Spinal cord (tissue), 10 donors: ENCODE data around the gene ATM. TPM values are rescaled to one million over a fixed set of nuclear protein-coding genes. Genes with fewer than 3 reads are reported as not detected.
"Not testable (repeated sequence)": the region's sequence is repeated elsewhere in the genome, so short reads cannot be mapped to it uniquely, and the experiment has no call there.

Experiments
- DNase-seq, 6 donors: peaks; one replicate each; pipeline versions ENCODE4 v3.0.0 to v3.0.0-alpha.2; 2013 to 2015; ENCODE audit warnings: low spot score in 6 of 6, low read depth in 4 of 6
- H3K27ac ChIP-seq: one replicate; pipeline ENCODE4 v1.5.1; 2013; ENCODE audit warnings: low read depth, low read length, control low read depth
- H3K27me3 ChIP-seq: one replicate; pipeline ENCODE4 v1.6.1; 2013; ENCODE audit warnings: low read length; ENCODE audit not compliant: control insufficient read depth, insufficient read depth
- H3K36me3 ChIP-seq: one replicate; pipeline ENCODE4 v1.6.1; 2013; ENCODE audit warnings: low read length; ENCODE audit not compliant: control insufficient read depth, insufficient read depth
- H3K4me1 ChIP-seq: one replicate; pipeline ENCODE4 v1.6.1; 2013; ENCODE audit warnings: low read length; ENCODE audit not compliant: control insufficient read depth, insufficient read depth
- H3K4me3 ChIP-seq: one replicate; pipeline ENCODE4 v1.5.1; 2013; ENCODE audit warnings: low read depth, low read length, control low read depth
- H3K9me3 ChIP-seq: one replicate; pipeline ENCODE4 v1.6.1; 2013; ENCODE audit warnings: low read length; ENCODE audit not compliant: control insufficient read depth, insufficient read depth
- WGBS: methylation state at CpG from one replicate; pipeline ENCODE4 v1.1.5; 2013; ENCODE audit warnings: missing lambda C conversion rate; ENCODE audit not compliant: insufficient coverage; 5-methylcytosine and 5-hydroxymethylcytosine counted together
- polyA plus RNA-seq, 2 donors: library from polyadenylated mRNA; unstranded; fragments of 120-200 nt; gene quantifications; one replicate each; pipeline ENCODE4 v1.2.1, GENCODE V29; 2013; ENCODE audit not compliant: insufficient read length in 2 of 2
- total RNA-seq, 2 donors: library from RNA; depleted of rRNA in 1 of 2; stranded (reverse); fragments of 120-200 nt in 1 of 2; fragments of >200 nt in 1 of 2; gene quantifications; one replicate each; pipeline versions ENCODE4 v1.2.3 to v1.2.4, GENCODE V29; 2013 to 2014
- donor health status: healthy.

Gene ATM
- total and polyA plus RNA-seq, 4 donors = 44.7 to 137 (median 71.2) TPM

- Histone ChIP-seq H3K4me1 (no peaks in the 10 kb centered on the region), H3K36me3 (no peaks in the 10 kb centered on the region), H3K27ac (no peak overlapping the region), H3K27me3 (no peaks in the 10 kb centered on the region), H3K4me3 (no peak overlapping the region), H3K9me3 (no peaks in the 10 kb centered on the region)
- no peak for DNase-seq
- WGBS = 100% methylated on average over 1 of the region's 2 CpGs
Measured at GRCh38 chr11:108343714-108344113, 120.8 kb downstream of the ATM start.

DNA sequence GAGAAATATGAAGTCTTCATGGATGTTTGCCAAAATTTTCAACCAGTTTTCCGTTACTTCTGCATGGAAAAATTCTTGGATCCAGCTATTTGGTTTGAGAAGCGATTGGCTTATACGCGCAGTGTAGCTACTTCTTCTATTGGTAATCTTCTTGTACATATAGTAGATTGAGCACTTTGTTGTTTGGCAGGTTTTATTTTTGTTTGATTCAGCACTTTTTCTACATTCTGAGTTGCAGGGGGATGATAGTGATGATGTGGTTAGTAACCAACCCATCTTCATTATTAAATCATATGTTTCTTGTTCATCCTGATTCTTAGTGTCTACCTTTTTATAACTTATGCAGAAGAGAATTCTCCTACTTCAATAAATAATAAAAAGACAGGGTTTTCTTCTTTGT is 122.9 kb downstream of the ATM start:
- no peak overlapping the region for H3K27ac ChIP-seq

DNA sequence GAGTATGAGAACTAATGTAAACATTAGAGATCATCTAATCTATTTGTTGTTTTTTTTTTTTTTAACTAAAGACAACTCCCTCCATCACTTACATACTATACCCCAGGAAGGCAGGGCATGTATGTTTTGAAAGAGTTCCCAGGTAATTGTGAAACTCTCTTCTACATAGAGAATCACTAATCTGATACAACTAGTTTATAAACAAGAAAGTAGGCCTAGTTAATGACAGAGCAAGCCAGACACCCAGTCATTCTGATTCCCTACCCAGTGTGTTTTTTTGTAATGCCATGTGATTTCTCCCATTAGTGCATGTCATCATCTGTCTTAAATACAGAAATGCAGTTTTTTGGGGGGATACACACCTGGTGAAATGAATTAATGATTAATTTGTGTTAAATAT is 123.6 kb downstream of the ATM start:
- H3K9me3 ChIP-seq = no peaks in the 10 kb centered on the region
- H3K4me1 ChIP-seq = no peaks in the 10 kb centered on the region
- DNase-seq = no peak
- H3K36me3 ChIP-seq = no peaks in the 10 kb centered on the region
- H3K27me3 ChIP-seq = no peaks in the 10 kb centered on the region
- no peak overlapping the region for H3K27ac ChIP-seq
- no peak overlapping the region for H3K4me3 ChIP-seq

More for the DNA sequence above, 122.9 kb downstream of the ATM start:
- no peaks in the 10 kb centered on the region for H3K27me3 ChIP-seq
- DNase-seq = no peak
- H3K9me3 ChIP-seq = no peaks in the 10 kb centered on the region
- no peak overlapping the region for H3K4me3 ChIP-seq
- H3K36me3 ChIP-seq = no peaks in the 10 kb centered on the region
- 100% methylated on average over 1 of the region's 4 CpGs for WGBS
- H3K4me1 ChIP-seq = no peaks in the 10 kb centered on the region

GRCh38 chr11:108351468-108351867 is 128.6 kb downstream of the ATM start:
- Histone ChIP-seq H3K4me3 (no peak overlapping the region), H3K4me1 (no peaks in the 10 kb centered on the region), H3K27ac (no peak overlapping the region), H3K27me3 (no peaks in the 10 kb centered on the region), H3K9me3 (no peaks in the 10 kb centered on the region), H3K36me3 (peaks cover 9% of the 10 kb centered on the region)
- no peak for DNase-seq

GRCh38 chr11:108364159-108364558 is 141.3 kb downstream of the ATM start:
- Histone ChIP-seq H3K27me3 (no peaks in the 10 kb centered on the region), H3K36me3 (peaks cover 4% of the 10 kb centered on the region), H3K9me3 (no peaks in the 10 kb centered on the region), H3K4me1 (no peaks in the 10 kb centered on the region), H3K4me3 (no peak overlapping the region), H3K27ac (no peak overlapping the region)
- WGBS = no CpG with 5 or more reads among the region's 2 CpGs
- DNase-seq = no peak

DNA sequence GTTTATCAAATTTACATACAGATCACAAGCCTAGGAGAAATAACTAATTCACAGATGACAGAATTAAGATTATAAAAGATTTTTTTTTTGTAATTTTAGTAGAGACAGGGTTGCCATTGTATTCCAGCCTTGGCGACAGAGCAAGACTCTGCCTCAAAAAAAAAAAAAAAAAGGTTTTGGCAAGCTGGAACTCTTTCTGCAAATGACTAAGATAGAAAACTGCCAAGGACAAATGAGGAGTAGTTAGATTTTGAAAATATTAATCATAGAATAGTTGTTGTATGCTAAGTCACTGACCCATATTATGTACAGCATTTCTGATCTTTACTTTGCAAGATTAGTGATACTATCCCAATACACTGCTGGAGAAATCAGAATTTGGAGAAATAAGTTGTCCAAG is 145.3 kb downstream of the ATM start:
- no CpG with 5 or more reads among the region's 1 CpG for WGBS
- DNase-seq = no peak
- Histone ChIP-seq H3K27me3 (no peaks in the 10 kb centered on the region), H3K4me3 (no peak overlapping the region), H3K9me3 (no peaks in the 10 kb centered on the region), H3K4me1 (no peaks in the 10 kb centered on the region), H3K27ac (no peak overlapping the region), H3K36me3 (peaks cover 4% of the 10 kb centered on the region)

GRCh38 chr11:108369064-108369463 is 146.2 kb downstream of the ATM start:
- Histone ChIP-seq H3K4me1 (no peaks in the 10 kb centered on the region), H3K4me3 (no peak overlapping the region), H3K36me3 (peaks cover 4% of the 10 kb centered on the region), H3K27me3 (no peaks in the 10 kb centered on the region), H3K9me3 (no peaks in the 10 kb centered on the region), H3K27ac (no peak overlapping the region)
- no peak for DNase-seq
- no CpG with 5 or more reads among the region's 5 CpGs for WGBS

GRCh38 chr11:108370315-108370714 is 147.4 kb downstream of the ATM start:
- H3K4me3 ChIP-seq = no peak overlapping the region
- no peaks in the 10 kb centered on the region for H3K9me3 ChIP-seq
- no peaks in the 10 kb centered on the region for H3K27me3 ChIP-seq
- no peak for DNase-seq
- no peaks in the 10 kb centered on the region for H3K4me1 ChIP-seq
- peaks cover 4% of the 10 kb centered on the region for H3K36me3 ChIP-seq
- no peak overlapping the region for H3K27ac ChIP-seq

DNA sequence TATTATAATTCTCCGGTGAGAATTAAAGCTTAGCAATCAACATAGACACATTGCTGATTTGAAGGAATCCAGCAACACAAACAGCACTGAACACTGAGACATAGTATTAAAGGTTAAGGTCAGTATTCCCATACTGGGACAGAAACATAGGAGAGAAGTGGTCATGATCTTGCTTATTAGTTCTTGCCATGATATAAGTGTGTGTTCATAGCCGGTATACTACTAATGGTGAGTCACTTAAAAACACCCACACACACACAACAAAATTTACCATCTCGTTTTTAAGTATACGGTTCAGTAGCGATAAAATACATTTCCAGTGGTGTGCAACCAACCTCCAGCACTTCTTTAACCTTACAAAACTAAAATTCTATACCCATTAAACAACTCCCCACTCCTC is 148.1 kb downstream of the ATM start:
- Histone ChIP-seq H3K4me3 (no peak overlapping the region), H3K4me1 (no peaks in the 10 kb centered on the region), H3K27me3 (no peaks in the 10 kb centered on the region), H3K36me3 (no peaks in the 10 kb centered on the region), H3K27ac (no peak overlapping the region), H3K9me3 (no peaks in the 10 kb centered on the region)
- 96% methylated on average over 3 of the region's 5 CpGs for WGBS
- DNase-seq = no peak

GRCh38 chr11:108373505-108373904 is 150.6 kb downstream of the ATM start:
- not testable (repeated sequence) for H3K36me3 ChIP-seq, H3K27me3 ChIP-seq, H3K4me1 ChIP-seq, DNase-seq, H3K4me3 ChIP-seq, H3K27ac ChIP-seq, H3K9me3 ChIP-seq
- 97% methylated on average over 23 of the region's 24 CpGs for WGBS

GRCh38 chr11:108388576-108388975 is 165.7 kb downstream of the ATM start:
- WGBS = 79% methylated on average over 2 of the region's 5 CpGs
- Histone ChIP-seq H3K27ac (no peak overlapping the region), H3K4me1 (no peaks in the 10 kb centered on the region), H3K4me3 (no peak overlapping the region), H3K27me3 (no peaks in the 10 kb centered on the region), H3K9me3 (no peaks in the 10 kb centered on the region), H3K36me3 (no peaks in the 10 kb centered on the region)
- DNase-seq = no peak
